B cell (primary cell): ENCODE measurements around the gene PTPRE. TPM values are rescaled to one million over a fixed set of nuclear protein-coding genes. Genes with fewer than 3 reads are reported as not detected.

Experiments
- ATAC-seq: fragments of 200-7000 bp; cut with Tn5 transposase; one replicate; pipeline ENCODE4 v1.10.0; 2021; ENCODE audit warnings: low read depth, mild to moderate bottlenecking, moderate number of reproducible peaks, moderate library complexity
- CTCF ChIA-PET: fragments of 350-600 bp; sonication (Branson Sonifier 250); formaldehyde crosslinking; loops from one replicate; lab custom pipeline; 2021; ENCODE audit warnings: antibody characterized with exemption, inconsistent platforms; lab: Charles Lee
- POLR2A ChIA-PET: fragments of 350-600 bp; sonication (Branson Sonifier 250); formaldehyde crosslinking; loops from one replicate; lab custom pipeline; 2021; ENCODE audit warnings: antibody characterized with exemption; lab: Charles Lee
- DNase-seq: peaks from one replicate; pipeline ENCODE4 v3.0.0; 2013
- H2AFZ ChIP-seq: 2 replicates; pipeline ENCODE4 v1.6.1; 2012; ENCODE audit warnings: mild to moderate bottlenecking, low read depth, low read length; ENCODE audit not compliant: insufficient read depth, poor library complexity, severe bottlenecking
- H3K27ac ChIP-seq, 2 donors: 1 replicate in 1 of 2; 2 replicates in 1 of 2; pipeline ENCODE4 v1.5.1; 2012 to 2013; ENCODE audit warnings: low read length in 2 of 2, mild to moderate bottlenecking in 2 of 2, moderate library complexity in 1 of 2
- H3K27me3 ChIP-seq, 4 experiments: fragments of 200-600 bp in 1 of 4; sonication (generic) in 1 of 4; replicated peaks in 1 of 4; 1 replicate in 2 of 4; 2 replicates in 2 of 4; pipeline versions ENCODE4 v1.6.1 to v1.7.0; 2013 to 2016; ENCODE audit warnings: low read length in 3 of 4, mild to moderate bottlenecking in 2 of 4, mixed read lengths in 1 of 4, moderate library complexity in 1 of 4; ENCODE audit not compliant: insufficient read depth in 4 of 4, control insufficient read depth in 3 of 4; ENCODE audit errors: control extremely low read depth in 1 of 4
- H3K36me3 ChIP-seq, 2 experiments: replicated peaks in 1 of 2; 1 replicate in 1 of 2; 2 replicates in 1 of 2; pipeline versions ENCODE4 v1.6.1 to v1.7.1; 2013; ENCODE audit warnings: low read length in 1 of 2; ENCODE audit not compliant: insufficient read depth in 2 of 2, control insufficient read depth in 1 of 2; ENCODE audit errors: control extremely low read depth in 1 of 2, extremely low read depth in 1 of 2
- H3K4me1 ChIP-seq, 2 donors: fragments of 200-600 bp in 1 of 2; sonication (generic) in 1 of 2; 1 replicate in 1 of 2; 2 replicates in 1 of 2; pipeline versions ENCODE4 v1.5.1 to v1.6.1; 2013 to 2017; ENCODE audit warnings: low read length in 2 of 2; ENCODE audit not compliant: control insufficient read depth in 2 of 2, insufficient read depth in 2 of 2
- H3K4me2 ChIP-seq: replicated peaks from 2 replicates; pipeline ENCODE3; 2012; ENCODE audit warnings: mild to moderate bottlenecking, low read depth, low read length; ENCODE audit not compliant: poor library complexity, severe bottlenecking
- H3K4me3 ChIP-seq, 5 experiments: fragments of 200-600 bp in 1 of 5; sonication (generic) in 1 of 5; 1 replicate in 3 of 5; 2 replicates in 2 of 5; pipeline versions ENCODE4 v1.5.1 to v1.7.0; 2011 to 2016; ENCODE audit warnings: low read length in 4 of 5, mild to moderate bottlenecking in 4 of 5, low read depth in 2 of 5, control low read depth in 1 of 5, moderate library complexity in 1 of 5; ENCODE audit not compliant: insufficient read depth in 1 of 5; ENCODE audit errors: control extremely low read depth in 1 of 5, extremely low read depth in 1 of 5
- H3K79me2 ChIP-seq: fragments of 200-600 bp; sonication (generic); one replicate; pipeline ENCODE4 v1.6.0; 2016; ENCODE audit warnings: low read length; ENCODE audit not compliant: control insufficient read depth, insufficient read depth
- H3K9ac ChIP-seq: fragments of 200-600 bp; sonication (generic); 2 replicates; pipeline ENCODE4 v1.6.1; 2017; ENCODE audit warnings: mild to moderate bottlenecking, low read length, moderate library complexity
- H3K9me3 ChIP-seq, 3 donors: one replicate each; pipeline versions ENCODE4 v1.6.1 to v1.7.1; 2013; ENCODE audit warnings: low read length in 2 of 3; ENCODE audit not compliant: control insufficient read depth in 2 of 3, insufficient read depth in 1 of 3; ENCODE audit errors: control extremely low read depth in 1 of 3
- H4K20me1 ChIP-seq: 2 replicates; pipeline ENCODE4 v1.6.0; 2012; ENCODE audit warnings: mild to moderate bottlenecking, low read length; ENCODE audit not compliant: insufficient read depth, control insufficient read depth, poor library complexity, severe bottlenecking
- H3K27ac Mint-ChIP-seq: one replicate; pipeline ENCODE4 v1.8.0; 2021; ENCODE audit warnings: mixed read lengths
- H3K27me3 Mint-ChIP-seq: one replicate; pipeline ENCODE4 v1.8.0; 2021; ENCODE audit warnings: mixed read lengths
- H3K4me1 Mint-ChIP-seq: one replicate; pipeline ENCODE4 v1.8.0; 2021; ENCODE audit warnings: mixed read lengths
- H3K4me3 Mint-ChIP-seq: one replicate; pipeline ENCODE4 v1.8.0; 2021; ENCODE audit warnings: mixed read lengths
- H3K9me3 Mint-ChIP-seq: one replicate; pipeline ENCODE4 v1.8.0; 2022; ENCODE audit warnings: mixed read lengths; ENCODE audit not compliant: insufficient read depth
- EZH2 ChIP-seq: IDR thresholded peaks from 2 replicates; pipeline ENCODE4 v1.6.1; 2012; ENCODE audit warnings: borderline replicate concordance, low read depth, mild to moderate bottlenecking, moderate library complexity, low read length; ENCODE audit not compliant: insufficient read depth, poor library complexity, severe bottlenecking
- WGBS: methylation state at CpG from one replicate; pipeline ENCODE4 v1.1.5; 2013; ENCODE audit warnings: missing lambda C conversion rate; ENCODE audit not compliant: insufficient coverage; 5-methylcytosine and 5-hydroxymethylcytosine counted together
- intact Hi-C: fragments of 100-400 bp; cut with micrococcal nuclease; formaldehyde crosslinking; loops from one replicate; pipeline ENCODE4 v1.10.0; 2022
- polyA plus RNA-seq: library from polyadenylated mRNA; depleted of rRNA; stranded (reverse); fragments of >200 nt; gene quantifications from 2 replicates; pipeline ENCODE4 v1.2.3, GENCODE V29; 2012
- total RNA-seq, 2 donors: library from RNA; stranded (reverse); fragments of 120-200 nt in 1 of 2; gene quantifications; 1 replicate in 1 of 2; 2 replicates in 1 of 2; pipeline versions ENCODE4 v1.2.3 to v1.2.4, GENCODE V29; 2013 to 2022
- TF ChIP-seq, protein P1 (sequence below): fragments of 200-600 bp; IDR thresholded peaks from one replicate; pipeline ENCODE4 v1.8.0; 2022; ENCODE audit warnings: antibody characterized with exemption, mild to moderate bottlenecking

Gene PTPRE
- total and polyA plus RNA-seq, 2 donors (not counting 1 experiment from before 2014, with no cell fraction given), result 6.6 to 32.7 TPM

DNA sequence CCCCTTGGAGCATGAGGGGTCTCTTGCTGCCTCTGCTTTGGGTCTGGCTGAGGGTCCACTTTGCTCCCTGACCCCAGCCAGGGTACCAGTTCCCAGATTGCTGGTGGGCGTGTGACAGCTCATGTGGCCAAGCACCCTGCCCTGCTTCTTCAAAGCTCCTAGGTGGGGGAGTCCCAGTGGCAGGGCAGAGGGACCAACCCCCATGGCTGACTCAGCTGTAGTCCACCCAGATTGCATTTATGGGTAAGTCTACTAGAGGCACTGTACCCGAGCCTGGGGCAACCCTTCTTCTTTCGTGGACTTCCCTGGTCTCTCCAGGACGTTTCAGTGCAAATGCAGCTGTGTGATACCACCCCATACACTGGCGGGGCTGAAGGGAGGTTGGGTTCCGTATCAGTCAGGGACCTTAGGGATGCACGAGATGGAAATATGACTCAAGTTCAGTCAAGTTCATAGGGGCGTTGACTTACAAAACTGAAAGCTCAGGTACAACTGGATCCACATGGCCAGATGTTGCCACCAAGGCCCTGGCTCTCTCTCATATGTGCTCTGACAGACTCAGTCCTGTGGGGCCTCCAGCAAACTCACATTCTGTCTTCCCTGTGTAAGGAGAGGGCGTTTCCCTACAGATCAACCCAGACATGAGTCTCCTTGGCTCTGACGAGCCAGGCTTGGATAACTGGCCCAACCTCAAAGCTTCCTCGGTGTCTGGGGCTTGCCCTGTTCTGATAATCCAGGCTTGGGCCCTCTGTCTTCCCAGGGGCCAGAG, 13.6 kb downstream of the PTPRE start:
- Histone ChIP-seq H2AFZ (no peak overlapping the region), H3K36me3 (no peaks in the 10 kb centered on the region), H3K79me2 (no peaks in the 10 kb centered on the region), H3K4me2 (no peak overlapping the region), H3K9me3 (peaks cover 0 to 15% (median 0%) of the 10 kb centered on the region in 3 donors), H3K27ac (no peak overlapping the region), H3K9ac (no peak overlapping the region), H3K4me1 (peaks cover 7 to 12% of the 10 kb centered on the region in 2 donors), H4K20me1 (no peaks in the 10 kb centered on the region), H3K27me3 (no peaks in the 10 kb centered on the region), H3K4me3 (no peak overlapping the region)
- Mint-ChIP-seq H3K4me3 (no peak overlapping the region), H3K4me1 (peaks cover 12% of the 10 kb centered on the region), H3K9me3 (no peaks in the 10 kb centered on the region), H3K27me3 (no peaks in the 10 kb centered on the region), H3K27ac (no peak overlapping the region)
- CTCF ChIA-PET, result no interaction called here
- ATAC-seq (no peak), DNase-seq (no peak)
- 79% methylated on average over 11 of the region's 11 CpGs for WGBS
- POLR2A ChIA-PET, result no interaction called here
- intact Hi-C loops, result no loop called here
- TF ChIP-seq, protein P1, sequence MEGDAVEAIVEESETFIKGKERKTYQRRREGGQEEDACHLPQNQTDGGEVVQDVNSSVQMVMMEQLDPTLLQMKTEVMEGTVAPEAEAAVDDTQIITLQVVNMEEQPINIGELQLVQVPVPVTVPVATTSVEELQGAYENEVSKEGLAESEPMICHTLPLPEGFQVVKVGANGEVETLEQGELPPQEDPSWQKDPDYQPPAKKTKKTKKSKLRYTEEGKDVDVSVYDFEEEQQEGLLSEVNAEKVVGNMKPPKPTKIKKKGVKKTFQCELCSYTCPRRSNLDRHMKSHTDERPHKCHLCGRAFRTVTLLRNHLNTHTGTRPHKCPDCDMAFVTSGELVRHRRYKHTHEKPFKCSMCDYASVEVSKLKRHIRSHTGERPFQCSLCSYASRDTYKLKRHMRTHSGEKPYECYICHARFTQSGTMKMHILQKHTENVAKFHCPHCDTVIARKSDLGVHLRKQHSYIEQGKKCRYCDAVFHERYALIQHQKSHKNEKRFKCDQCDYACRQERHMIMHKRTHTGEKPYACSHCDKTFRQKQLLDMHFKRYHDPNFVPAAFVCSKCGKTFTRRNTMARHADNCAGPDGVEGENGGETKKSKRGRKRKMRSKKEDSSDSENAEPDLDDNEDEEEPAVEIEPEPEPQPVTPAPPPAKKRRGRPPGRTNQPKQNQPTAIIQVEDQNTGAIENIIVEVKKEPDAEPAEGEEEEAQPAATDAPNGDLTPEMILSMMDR, result no peak
- no peak for TF ChIP-seq EZH2

DNA sequence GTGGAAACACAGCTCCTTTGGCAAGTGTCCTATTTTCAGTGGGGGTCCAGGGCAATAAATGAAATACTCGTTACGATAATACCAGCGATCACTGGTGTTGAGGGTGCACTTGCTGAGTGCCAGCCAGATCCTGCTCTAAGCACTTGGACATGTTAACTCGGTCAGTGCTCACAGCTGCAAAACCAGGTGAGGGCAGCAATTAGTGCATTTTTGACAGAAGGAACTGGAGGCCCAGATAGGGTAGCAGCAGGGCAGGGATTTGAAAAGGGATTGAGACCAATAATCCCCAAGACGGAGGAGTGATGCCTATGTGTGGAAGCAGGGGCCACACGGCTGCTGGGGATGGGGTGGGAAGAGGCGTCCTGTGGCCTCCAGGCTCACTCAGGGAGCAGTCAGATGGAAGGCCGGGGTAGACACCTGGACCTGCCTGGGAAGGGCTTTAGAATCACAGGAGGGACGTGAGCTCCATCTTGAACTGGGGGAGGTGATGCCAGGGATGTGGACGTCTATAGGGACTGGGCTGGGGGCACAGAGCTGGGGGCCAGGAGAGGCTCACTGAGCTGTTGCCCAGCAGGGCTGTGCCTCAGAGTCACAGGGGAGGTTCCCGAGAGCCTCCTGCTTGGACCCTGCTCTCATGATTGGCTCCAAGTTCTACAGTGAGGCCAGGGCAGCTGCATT, 14.3 kb downstream of the PTPRE start:
- H4K20me1 ChIP-seq, result no peaks in the 10 kb centered on the region
- no peak overlapping the region for H3K27ac Mint-ChIP-seq
- peaks cover 0 to 10% (median 0%) of the 10 kb centered on the region in 3 donors for H3K9me3 ChIP-seq
- H3K36me3 ChIP-seq, result no peaks in the 10 kb centered on the region
- no peak overlapping the region for H2AFZ ChIP-seq
- H3K4me3 ChIP-seq, result no peak overlapping the region
- H3K27me3 Mint-ChIP-seq, result no peaks in the 10 kb centered on the region
- TF ChIP-seq EZH2, result no peak
- TF ChIP-seq, protein P1, result no peak
- DNase-seq (no peak), ATAC-seq (no peak)
- intact Hi-C loops, result no loop called here
- no peak overlapping the region for H3K27ac ChIP-seq
- peaks cover 7 to 12% of the 10 kb centered on the region in 2 donors for H3K4me1 ChIP-seq
- H3K79me2 ChIP-seq, result no peaks in the 10 kb centered on the region
- H3K9ac ChIP-seq, result no peak overlapping the region
- H3K4me1 Mint-ChIP-seq, result peaks cover 12% of the 10 kb centered on the region
- no peak overlapping the region for H3K4me2 ChIP-seq
- CTCF ChIA-PET, result no interaction called here
- no peaks in the 10 kb centered on the region for H3K27me3 ChIP-seq
- 96% methylated on average over 11 of the region's 11 CpGs for WGBS
- POLR2A ChIA-PET, result no interaction called here
- no peaks in the 10 kb centered on the region for H3K9me3 Mint-ChIP-seq
- no peak overlapping the region for H3K4me3 Mint-ChIP-seq
